ENCODE results near the gene MSH5.

MSH5 gene

GRCh38 chr6:31742894-31743293 lies 3.1 kb downstream of the MSH5 start:
- TF ChIP-seq ZNF274 (IDR thresholded peaks at IDR 0.05; ENCODE audit: low read depth, low read length): no peak
- H3K4me3 ChIP-seq (ENCODE audit: low read length): no peak overlapping the region

GRCh38 chr6:31744422-31744821 lies 4.6 kb downstream of the MSH5 start:
- H3K4me3 ChIP-seq (ENCODE audit: low read length): no peak overlapping the region
- no peak for TF ChIP-seq ZNF274 (IDR thresholded peaks at IDR 0.05; ENCODE audit: low read depth, low read length)

- TF ChIP-seq ZNF274 (IDR thresholded peaks at IDR 0.05; ENCODE audit: low read depth, low read length): no peak
- H3K4me3 ChIP-seq (ENCODE audit: low read length): no peak overlapping the region
These were observed 9.7 kb downstream of the MSH5 start for GRCh38 chr6:31749301-31750036.

- no peak for TF ChIP-seq ZNF274 (IDR thresholded peaks at IDR 0.05; ENCODE audit: low read depth, low read length)
These were observed 10.7 kb downstream of the MSH5 start for GRCh38 chr6:31750411-31751022.

GRCh38 chr6:31752739-31753319 lies 13.0 kb downstream of the MSH5 start:
- no peak overlapping the region for H3K4me3 ChIP-seq (ENCODE audit: low read length)
- no peak for TF ChIP-seq ZNF274 (IDR thresholded peaks at IDR 0.05; ENCODE audit: low read depth, low read length)

More at GRCh38 chr6:31750411-31751022, 10.7 kb downstream of the MSH5 start:
- H3K4me3 ChIP-seq (ENCODE audit: low read length): no peak overlapping the region

- H3K4me3 ChIP-seq (ENCODE audit: low read length): no peak overlapping the region
- TF ChIP-seq ZNF274 (IDR thresholded peaks at IDR 0.05; ENCODE audit: low read depth, low read length): no peak
These were observed 18.5 kb downstream of the MSH5 start for GRCh38 chr6:31758281-31758680.

- no peak for TF ChIP-seq ZNF274 (IDR thresholded peaks at IDR 0.05; ENCODE audit: low read depth, low read length)
- no peak overlapping the region for H3K4me3 ChIP-seq (ENCODE audit: low read length)
These were observed 21.0 kb downstream of the MSH5 start for GRCh38 chr6:31760790-31761189.

- no peak for TF ChIP-seq ZNF274 (IDR thresholded peaks at IDR 0.05; ENCODE audit: low read depth, low read length)
- H3K4me3 ChIP-seq (ENCODE audit: low read length): no peak overlapping the region
These were observed 21.5 kb downstream of the MSH5 start for GRCh38 chr6:31761343-31761742.

GRCh38 chr6:31762356-31762755 lies 22.6 kb downstream of the MSH5 start, which contains the start of gene SAPCD1:
TSS of gene SAPCD1 (plus strand) at chr6:31762656. CDS start at chr6:31763055, 399 bp downstream.
- no peak for TF ChIP-seq ZNF274 (IDR thresholded peaks at IDR 0.05; ENCODE audit: low read depth, low read length)
- H3K4me3 ChIP-seq (ENCODE audit: low read length): no peak within 1 kb of the TSS

GRCh38 chr6:31762878-31763618 lies 23.2 kb downstream of the MSH5 start:
- no peak overlapping the region for H3K4me3 ChIP-seq (ENCODE audit: low read length)
- no peak for TF ChIP-seq ZNF274 (IDR thresholded peaks at IDR 0.05; ENCODE audit: low read depth, low read length)

GRCh38 chr6:31763619-31763940 lies 23.8 kb downstream of the MSH5 start:
- no peak overlapping the region for H3K4me3 ChIP-seq (ENCODE audit: low read length)
- TF ChIP-seq ZNF274 (IDR thresholded peaks at IDR 0.05; ENCODE audit: low read depth, low read length): no peak

- H3K4me3 ChIP-seq (ENCODE audit: low read length): no peak overlapping the region
- no peak for TF ChIP-seq ZNF274 (IDR thresholded peaks at IDR 0.05; ENCODE audit: low read depth, low read length)
These were observed 24.4 kb downstream of the MSH5 start for GRCh38 chr6:31764198-31764597.

GRCh38 chr6:31765559-31765909 lies 25.7 kb downstream of the MSH5 start:
- H3K4me3 ChIP-seq (ENCODE audit: low read length): no peak overlapping the region
- no peak for TF ChIP-seq ZNF274 (IDR thresholded peaks at IDR 0.05; ENCODE audit: low read depth, low read length)

GRCh38 chr6:31765910-31766794 lies 26.3 kb downstream of the MSH5 start:
- no peak overlapping the region for H3K4me3 ChIP-seq (ENCODE audit: low read length)
- no peak for TF ChIP-seq ZNF274 (IDR thresholded peaks at IDR 0.05; ENCODE audit: low read depth, low read length)

All from GM08714 (cell line).